ENCODE results near the gene CACNA2D4.

CACNA2D4 gene

GRCh38 chr12:1841586-1842182 is 76.8 kb downstream of the CACNA2D4 start:
- no peak for DNase-seq (ENCODE audit: low read depth)
- H3K4me3 ChIP-seq (ENCODE audit: low read depth, low read length), result no peak overlapping the region
- TF ChIP-seq CTCF (conservative IDR thresholded peaks at IDR 0.05; ENCODE audit: low read depth, low read length), result no peak

DNA sequence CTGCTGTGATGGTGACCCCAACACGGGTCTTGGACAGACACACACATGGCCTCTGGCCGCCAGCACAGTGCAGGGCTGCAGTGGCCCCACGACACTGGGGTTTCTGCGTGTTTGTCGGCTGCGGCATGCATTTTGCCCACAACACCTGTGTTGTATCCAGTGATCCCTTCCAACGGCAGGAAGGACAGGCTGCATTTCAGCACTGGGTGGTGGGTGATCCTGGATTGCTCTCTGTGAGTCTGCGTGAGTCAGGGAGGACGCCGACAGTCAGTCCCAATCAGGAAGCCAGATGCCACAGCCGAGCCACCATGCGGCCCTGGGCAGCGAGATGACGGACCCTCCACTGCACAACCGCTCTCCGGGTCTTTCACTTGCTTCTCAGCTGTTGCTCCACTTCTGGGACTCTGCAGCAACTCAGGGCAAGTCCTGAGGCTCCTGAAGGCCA is 77.4 kb downstream of the CACNA2D4 start:
- DNase-seq (ENCODE audit: low read depth), result no peak
- H3K4me3 ChIP-seq (ENCODE audit: low read depth, low read length), result no peak overlapping the region
- TF ChIP-seq CTCF (conservative IDR thresholded peaks at IDR 0.05; ENCODE audit: low read depth, low read length), result no peak

DNA sequence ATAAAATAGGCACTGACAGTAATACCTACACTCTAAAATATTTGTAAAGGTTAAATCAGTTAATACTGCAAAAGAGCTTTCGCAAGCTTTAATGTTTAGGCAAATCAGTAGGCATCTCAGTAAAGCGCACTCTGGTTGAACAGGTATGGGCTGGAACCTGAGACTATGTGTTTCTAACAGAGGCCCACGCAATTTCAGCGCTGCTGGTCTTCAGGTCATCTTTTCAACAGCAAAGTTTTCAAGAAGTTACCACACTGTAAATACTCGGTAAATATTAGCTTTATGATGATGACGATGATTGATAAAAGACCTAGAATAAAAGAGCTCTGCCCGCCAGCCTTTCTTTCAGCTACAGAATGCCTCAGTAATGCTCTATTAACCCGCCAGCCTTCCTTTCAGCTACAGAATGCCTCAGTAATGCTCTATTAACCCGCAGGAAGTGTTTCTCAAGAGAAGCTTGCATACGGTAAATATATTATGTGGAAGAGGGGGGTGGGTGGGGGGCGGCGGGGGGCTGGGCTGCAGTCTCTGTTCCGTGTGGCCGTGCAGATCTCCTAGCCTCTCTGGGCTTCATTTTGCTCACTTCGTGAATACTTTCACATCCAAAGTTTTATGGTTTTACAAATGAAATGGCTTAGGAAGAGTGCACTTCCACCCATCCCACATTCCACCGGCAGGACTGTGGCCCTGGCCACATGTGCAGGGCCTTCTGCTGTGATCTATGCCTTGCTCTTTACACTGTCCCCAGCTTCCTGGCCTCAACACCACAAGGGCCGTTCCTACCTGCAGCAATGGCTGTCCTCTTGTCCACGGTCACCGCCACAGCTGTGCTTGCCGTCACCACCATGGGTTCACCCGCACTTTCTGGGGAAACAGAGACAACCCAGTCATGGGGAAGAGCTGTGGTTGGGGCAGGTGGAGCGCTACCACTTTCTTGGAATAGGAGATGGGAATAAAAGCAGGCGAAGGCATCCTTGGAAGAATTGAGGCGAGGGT is 78.2 kb downstream of the CACNA2D4 start:
- no peak for DNase-seq (ENCODE audit: low read depth)
- TF ChIP-seq CTCF (conservative IDR thresholded peaks at IDR 0.05; ENCODE audit: low read depth, low read length), result no peak
- no peak overlapping the region for H3K4me3 ChIP-seq (ENCODE audit: low read depth, low read length)

- no peak for DNase-seq (ENCODE audit: low read depth)
- no peak for TF ChIP-seq CTCF (conservative IDR thresholded peaks at IDR 0.05; ENCODE audit: low read depth, low read length)
- H3K4me3 ChIP-seq (ENCODE audit: low read depth, low read length), result no peak overlapping the region
Measured at GRCh38 chr12:1839464-1839863, 79.0 kb downstream of the CACNA2D4 start.

GRCh38 chr12:1838994-1839365 is 79.5 kb downstream of the CACNA2D4 start:
- no peak for TF ChIP-seq CTCF (conservative IDR thresholded peaks at IDR 0.05; ENCODE audit: low read depth, low read length)
- no peak for DNase-seq (ENCODE audit: low read depth)
- no peak overlapping the region for H3K4me3 ChIP-seq (ENCODE audit: low read depth, low read length)

- TF ChIP-seq CTCF (conservative IDR thresholded peaks at IDR 0.05; ENCODE audit: low read depth, low read length), result no peak
- H3K4me3 ChIP-seq (ENCODE audit: low read depth, low read length), result no peak overlapping the region
- no peak for DNase-seq (ENCODE audit: low read depth)
Measured at GRCh38 chr12:1838205-1838993, 80.1 kb downstream of the CACNA2D4 start.

Measured in choroid plexus epithelial cell (primary cell).